HG02852 (cell line): ENCODE measurements around the gene CCL8.
"Not testable (repeated sequence)": the region's sequence is repeated elsewhere in the genome, so short reads cannot be mapped to it uniquely, and the experiment has no call there.

Source experiments
- ATAC-seq: cut with Tn5 transposase; IDR thresholded peaks from one replicate; pipeline ENCODE4 v1.9.1; 2021; ENCODE audit warnings: mild to moderate bottlenecking, moderate library complexity; ENCODE audit not compliant: unreplicated experiment

The CCL8 gene

DNA sequence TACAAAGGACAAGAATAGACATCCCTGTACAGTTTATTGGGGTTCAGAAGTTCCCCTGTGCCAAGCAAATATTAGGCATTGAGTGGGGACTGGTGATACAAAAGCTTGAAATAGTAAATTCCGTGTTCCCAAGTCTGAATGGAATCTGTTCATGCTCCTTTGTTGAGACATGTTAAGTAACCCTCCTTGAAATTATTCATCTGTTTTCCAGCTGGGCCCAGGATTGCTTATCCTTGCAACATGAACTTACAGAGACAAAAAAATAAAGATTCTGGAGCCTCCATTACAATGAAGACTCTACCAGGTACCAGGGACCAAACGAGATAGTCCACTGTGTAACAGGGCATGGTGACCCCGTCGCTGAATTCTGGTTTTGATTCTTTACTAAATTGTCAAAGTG lies 6.1 kb upstream of the CCL8 start:
- ATAC-seq = no peak

GRCh38 chr17:34314279-34314678 lies 5.0 kb upstream of the CCL8 start:
- no peak for ATAC-seq

- no peak for ATAC-seq
Measured at GRCh38 chr17:34318474-34318873, 761 bp upstream of the CCL8 start.

GRCh38 chr17:34321964-34322363 lies 2.7 kb downstream of the CCL8 start:
- no peak for ATAC-seq

GRCh38 chr17:34327580-34327979 lies 8.3 kb downstream of the CCL8 start:
- ATAC-seq = not testable (repeated sequence)

GRCh38 chr17:34337701-34338100 lies 18.5 kb downstream of the CCL8 start:
- no peak for ATAC-seq

DNA sequence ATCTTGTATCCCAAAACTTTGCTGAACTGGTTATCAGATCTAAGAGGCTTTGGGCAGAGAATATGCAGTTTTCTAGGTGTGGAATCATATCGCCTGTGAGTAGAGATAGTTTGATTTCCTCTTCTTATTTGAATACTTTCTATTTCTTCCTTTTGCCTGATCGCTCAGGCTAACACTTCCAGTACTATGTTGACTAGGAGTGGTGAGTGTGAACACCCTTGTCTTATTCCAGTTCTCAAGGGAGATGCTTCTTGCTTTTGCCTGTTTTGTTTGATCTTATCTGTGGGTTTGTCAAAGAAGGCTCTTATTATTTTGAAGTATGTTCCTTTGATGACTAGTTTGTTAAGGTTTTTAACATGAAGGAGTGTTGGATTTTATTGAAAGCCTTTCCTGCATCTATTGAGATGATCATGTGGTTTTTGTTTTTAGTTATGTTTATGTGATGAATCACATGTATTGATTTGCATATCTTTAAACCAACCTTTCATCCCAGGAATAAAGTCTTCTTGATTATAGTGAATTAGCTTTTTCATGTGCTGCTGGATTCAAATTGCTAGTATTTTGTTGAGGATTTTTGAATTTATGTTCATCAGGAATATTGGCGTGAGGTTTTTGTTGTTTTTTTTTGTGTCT lies 20.0 kb downstream of the CCL8 start:
- ATAC-seq = no peak

GRCh38 chr17:34341916-34342315 lies 22.7 kb downstream of the CCL8 start:
- ATAC-seq = no peak

DNA sequence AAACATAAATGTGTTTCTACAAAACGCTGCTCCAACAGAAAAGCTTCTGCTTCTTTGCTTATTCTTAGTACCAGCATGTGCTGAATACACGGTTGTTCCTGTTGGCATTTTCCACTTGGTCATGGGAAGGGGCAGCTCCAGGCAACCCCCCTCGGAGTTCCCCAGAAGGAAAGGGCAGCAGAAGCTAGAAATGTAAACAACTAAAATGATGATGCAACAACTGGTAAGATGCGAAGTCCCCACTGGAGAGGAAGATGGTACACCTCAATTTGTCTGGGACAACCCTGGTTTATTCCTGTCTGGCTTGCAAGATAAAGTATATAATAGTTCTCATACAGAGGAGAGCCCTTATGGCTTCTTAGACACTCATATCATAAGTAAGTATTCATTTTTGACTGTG lies 27.8 kb downstream of the CCL8 start:
- ATAC-seq = no peak

- no peak for ATAC-seq
Measured at GRCh38 chr17:34349751-34350150, 30.5 kb downstream of the CCL8 start.

GRCh38 chr17:34351096-34351495 lies 31.9 kb downstream of the CCL8 start:
- ATAC-seq = no peak

DNA sequence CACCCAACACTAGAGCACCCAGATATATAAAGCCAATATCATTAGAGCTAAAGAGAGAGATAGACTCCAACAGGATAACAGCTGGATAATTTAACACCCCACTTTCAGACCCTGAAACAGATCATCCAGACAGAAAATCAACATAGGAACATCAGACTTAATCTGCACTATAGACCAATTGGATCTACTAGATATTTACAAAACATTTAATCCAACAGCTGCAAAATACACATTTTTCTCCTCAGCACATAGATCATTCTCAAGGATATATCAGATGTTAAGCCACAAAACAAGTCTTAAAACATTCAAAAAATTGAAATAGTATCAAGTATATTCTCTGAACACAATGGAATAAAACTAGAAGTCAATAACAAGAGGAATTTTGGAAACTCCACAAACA lies 33.0 kb downstream of the CCL8 start:
- ATAC-seq = no peak

GRCh38 chr17:34354637-34355036 lies 35.4 kb downstream of the CCL8 start:
- ATAC-seq = no peak

- ATAC-seq = no peak
Measured at GRCh38 chr17:34356194-34356593, 37.0 kb downstream of the CCL8 start, which contains the start of gene CCL13. Gene CCL13 (plus strand): TSS chr17:34356480. CDS start chr17:34356527, 47 bp downstream.

DNA sequence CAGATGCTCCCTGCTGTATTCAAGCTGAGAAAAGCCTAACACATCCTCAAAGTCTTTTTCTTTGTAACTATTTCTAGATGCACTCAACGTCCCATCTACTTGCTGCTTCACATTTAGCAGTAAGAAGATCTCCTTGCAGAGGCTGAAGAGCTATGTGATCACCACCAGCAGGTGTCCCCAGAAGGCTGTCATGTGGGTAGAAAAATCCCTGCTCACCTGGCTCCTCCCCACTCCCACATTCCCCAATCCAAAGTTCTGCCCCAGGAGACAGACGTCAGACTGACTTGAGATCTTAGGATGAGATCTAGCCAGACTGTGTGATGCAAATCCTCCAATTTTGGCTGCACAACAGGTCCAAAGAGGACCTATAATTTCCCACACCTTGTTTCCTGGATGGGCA lies 38.2 kb downstream of the CCL8 start:
- no peak for ATAC-seq

GRCh38 chr17:34358631-34359030 lies 39.4 kb downstream of the CCL8 start:
- ATAC-seq = no peak

DNA sequence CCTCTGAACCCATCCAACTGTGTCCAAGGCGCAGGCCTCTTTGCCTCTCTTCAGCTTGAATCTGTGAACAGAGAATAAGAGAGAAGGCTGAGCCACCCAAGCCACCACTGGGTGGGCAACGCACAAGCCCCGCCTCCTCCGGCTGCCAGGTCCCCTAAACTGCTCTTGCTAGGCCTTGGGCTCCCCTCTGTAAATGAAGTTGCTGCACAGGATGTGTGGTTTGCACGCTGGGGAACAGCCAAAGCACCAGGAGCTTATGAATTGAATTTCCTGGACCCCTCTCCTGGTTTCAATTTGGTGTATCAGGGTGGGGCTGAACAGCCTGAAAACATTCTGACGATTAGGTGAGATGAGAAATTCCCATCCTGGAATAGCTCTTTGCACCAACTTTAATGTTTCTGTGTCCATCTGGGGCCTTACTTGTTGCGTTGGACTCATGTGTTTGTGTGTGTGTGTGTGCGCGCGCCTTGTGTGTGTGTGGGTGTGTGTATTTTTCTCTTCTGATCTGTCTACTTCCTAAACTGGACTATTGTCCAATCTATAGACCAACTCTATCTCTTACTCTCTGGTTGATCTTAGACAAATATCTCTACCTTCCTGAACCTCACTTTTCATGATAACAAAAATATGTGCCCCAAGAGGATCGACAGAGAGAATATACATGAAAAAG lies 41.5 kb downstream of the CCL8 start:
- ATAC-seq = no peak

GRCh38 chr17:34361478-34362061 lies 42.3 kb downstream of the CCL8 start:
- no peak for ATAC-seq

DNA sequence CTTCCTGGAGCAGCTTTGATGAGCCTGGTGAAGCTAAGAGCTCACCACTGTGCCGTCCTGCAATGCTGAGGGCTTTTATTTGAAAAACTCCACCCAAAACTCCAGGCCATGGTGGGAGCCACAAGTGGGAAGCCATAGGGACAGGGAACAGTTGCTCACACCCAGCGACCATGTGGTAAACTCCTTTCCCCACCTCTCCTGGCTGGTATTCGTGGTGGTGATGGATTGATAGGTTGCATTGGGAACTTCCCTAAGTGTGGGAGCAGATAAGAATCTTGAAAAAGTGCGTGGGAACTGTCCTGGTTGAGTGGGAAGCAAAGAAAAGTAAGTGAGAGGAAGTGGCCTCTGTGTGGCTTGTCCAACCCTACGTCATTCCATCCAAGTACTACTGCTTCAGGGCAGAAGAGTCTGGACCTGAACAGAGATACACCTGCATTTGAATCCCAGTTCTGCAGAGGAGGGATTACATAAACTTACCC lies 44.0 kb downstream of the CCL8 start, which contains the start of gene CCL1:
Gene CCL1 (minus strand): TSS at position 51 of the 479 bp plus-strand sequence. CDS start 72 bp downstream, outside the sequence.
- ATAC-seq = no peak

- no peak for ATAC-seq
Measured at GRCh38 chr17:34364751-34365150, 45.5 kb downstream of the CCL8 start.

GRCh38 chr17:34365340-34365739 lies 46.1 kb downstream of the CCL8 start:
- ATAC-seq = no peak

DNA sequence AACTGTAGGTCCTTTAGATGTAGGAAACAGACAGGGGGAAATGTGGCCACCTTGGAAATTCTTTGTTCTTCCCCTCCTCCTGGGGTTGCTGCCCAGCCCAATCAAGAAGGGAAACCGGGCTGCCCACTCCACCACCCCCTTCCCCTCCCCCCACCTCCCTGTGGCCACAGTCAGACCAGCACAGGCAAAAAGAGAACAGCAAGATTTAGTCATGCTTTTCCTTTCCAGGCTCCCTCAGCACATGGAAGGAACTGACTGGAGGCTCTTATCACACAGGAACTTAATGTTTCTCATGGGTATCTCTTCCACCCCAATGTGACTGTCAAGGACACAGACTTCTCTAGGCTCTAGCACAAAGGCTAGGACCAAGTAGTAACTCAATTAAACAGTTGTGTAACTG lies 46.8 kb downstream of the CCL8 start:
- ATAC-seq = no peak
